SK-N-MC (cell line): Measurements from ENCODE around the gene ZNF555.
"Not testable (repeated sequence)": the region's sequence is repeated elsewhere in the genome, so short reads cannot be mapped to it uniquely, and the experiment has no call there.

Source experiments
- DNase-seq: peaks from one replicate; pipeline ENCODE4 v3.0.0-alpha.2; 2011; ENCODE audit warnings: low read depth, low spot score
- H3K27ac ChIP-seq: fragments of 200-600 bp; sonication (generic); 2 replicates; pipeline ENCODE4 v1.5.1; 2016; ENCODE audit warnings: mixed run types
- H3K36me3 ChIP-seq: fragments of 200-600 bp; sonication (generic); 2 replicates; pipeline ENCODE4 v1.6.1; 2017; ENCODE audit warnings: antibody characterized with exemption, low read length, mixed read lengths; ENCODE audit not compliant: insufficient read depth
- H3K4me3 ChIP-seq: fragments of 200-600 bp; sonication (generic); 2 replicates; pipeline ENCODE4 v1.5.1; 2016
- H3K9ac ChIP-seq: fragments of 200-600 bp; sonication (generic); 2 replicates; pipeline ENCODE4 v1.8.0; 2017; ENCODE audit warnings: mixed run types, mixed read lengths; ENCODE audit not compliant: insufficient read length
- H3K9me3 ChIP-seq: fragments of 200-600 bp; sonication (generic); 2 replicates; pipeline ENCODE4 v1.6.1; 2017; ENCODE audit warnings: low read depth, mild to moderate bottlenecking, antibody characterized with exemption, low read length, moderate library complexity, mixed read lengths
- EZH2 ChIP-seq: fragments of 200-600 bp; sonication (generic); IDR thresholded peaks from one replicate; pipeline ENCODE4 v1.6.1; 2017; ENCODE audit warnings: antibody characterized with exemption
- FOXP2 ChIP-seq: optimal IDR thresholded peaks from 2 replicates; pipeline ENCODE3; 2011; ENCODE audit warnings: mild to moderate bottlenecking, moderate library complexity; ENCODE audit not compliant: insufficient read depth; ENCODE audit errors: extremely low read length, control extremely low read depth
- POLR2AphosphoS5 ChIP-seq: IDR thresholded peaks from 2 replicates; pipeline ENCODE4 v1.6.1; 2012; ENCODE audit warnings: mild to moderate bottlenecking, low read depth, low read length, borderline replicate concordance

Gene ZNF555

GRCh38 chr19:2840794-2841791 is at the start of gene ZNF555:
ZNF555 (plus strand) TSS chr19:2841475; CDS start chr19:2841573, 98 bp downstream.
- H3K9me3 ChIP-seq: peaks cover 9% of the 10 kb centered on the region; the same call in 1 of the 2 replicates
- peak within 1 kb of the TSS; percentile 88 for H3K9ac ChIP-seq
- peak within 1 kb of the TSS; percentile 88 for H3K4me3 ChIP-seq
- peaks cover 7% of the 10 kb centered on the region; the same call in 1 of the 2 replicates for H3K36me3 ChIP-seq
- H3K27ac ChIP-seq: peak within 1 kb of the TSS; percentile 92
- DNase-seq: peak; percentile 94
- TF ChIP-seq POLR2AphosphoS5 (peak; percentile 76; the same call in 1 of the 2 replicates), FOXP2 (no peak)

- TF ChIP-seq EZH2 (no peak), POLR2AphosphoS5 (no peak), FOXP2 (no peak)
- H3K4me3 ChIP-seq: no peak overlapping the region
- H3K27ac ChIP-seq: no peak overlapping the region
- H3K9ac ChIP-seq: no peak overlapping the region
- peaks cover 59% of the 10 kb centered on the region; the same call in 1 of the 2 replicates for H3K36me3 ChIP-seq
- no peak for DNase-seq
- H3K9me3 ChIP-seq: no peaks in the 10 kb centered on the region
Measured at GRCh38 chr19:2791876-2792275, 49.4 kb upstream of the ZNF555 start.

GRCh38 chr19:2792666-2793065 is 48.6 kb upstream of the ZNF555 start:
- H3K4me3 ChIP-seq, H3K9me3 ChIP-seq, H3K9ac ChIP-seq, DNase-seq, H3K27ac ChIP-seq: not testable (repeated sequence)
- peaks cover 60% of the 10 kb centered on the region; the same call in 1 of the 2 replicates for H3K36me3 ChIP-seq

- DNase-seq: no peak
Measured at GRCh38 chr19:2793126-2793525, 48.1 kb upstream of the ZNF555 start.

DNA sequence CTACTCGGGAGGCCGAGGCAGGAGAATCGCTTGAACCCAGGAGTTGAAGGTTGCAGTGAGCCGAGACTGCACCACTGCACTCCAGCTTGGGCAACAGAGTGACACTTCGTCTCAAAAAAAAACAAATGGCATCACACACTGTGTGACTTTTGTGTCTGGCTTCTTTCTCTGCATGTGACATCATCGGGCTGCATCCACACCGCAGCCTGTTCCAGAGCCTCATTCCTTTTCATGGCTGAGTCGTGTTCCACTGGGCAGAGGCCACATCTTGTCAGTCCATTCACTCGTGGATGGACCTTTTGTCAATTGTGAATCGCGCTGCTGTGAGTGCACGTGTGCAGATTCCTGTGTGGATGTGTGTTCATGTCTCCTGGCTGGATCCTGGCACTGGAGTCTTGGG is 47.7 kb upstream of the ZNF555 start:
- Histone ChIP-seq H3K9me3 (no peaks in the 10 kb centered on the region), H3K36me3 (peaks cover 58% of the 10 kb centered on the region; the same call in 1 of the 2 replicates), H3K4me3 (no peak overlapping the region), H3K9ac (no peak overlapping the region), H3K27ac (no peak overlapping the region)
- no peak for DNase-seq
- TF ChIP-seq EZH2: no peak
- no peak for TF ChIP-seq POLR2AphosphoS5
- TF ChIP-seq FOXP2: no peak

More at GRCh38 chr19:2793126-2793525, 48.1 kb upstream of the ZNF555 start:
- no peak overlapping the region for H3K27ac ChIP-seq
- H3K4me3 ChIP-seq: no peak overlapping the region
- peaks cover 55% of the 10 kb centered on the region; the same call in 1 of the 2 replicates for H3K36me3 ChIP-seq
- no peaks in the 10 kb centered on the region for H3K9me3 ChIP-seq
- TF ChIP-seq EZH2: no peak
- no peak for TF ChIP-seq FOXP2
- no peak for TF ChIP-seq POLR2AphosphoS5
- no peak overlapping the region for H3K9ac ChIP-seq

DNA sequence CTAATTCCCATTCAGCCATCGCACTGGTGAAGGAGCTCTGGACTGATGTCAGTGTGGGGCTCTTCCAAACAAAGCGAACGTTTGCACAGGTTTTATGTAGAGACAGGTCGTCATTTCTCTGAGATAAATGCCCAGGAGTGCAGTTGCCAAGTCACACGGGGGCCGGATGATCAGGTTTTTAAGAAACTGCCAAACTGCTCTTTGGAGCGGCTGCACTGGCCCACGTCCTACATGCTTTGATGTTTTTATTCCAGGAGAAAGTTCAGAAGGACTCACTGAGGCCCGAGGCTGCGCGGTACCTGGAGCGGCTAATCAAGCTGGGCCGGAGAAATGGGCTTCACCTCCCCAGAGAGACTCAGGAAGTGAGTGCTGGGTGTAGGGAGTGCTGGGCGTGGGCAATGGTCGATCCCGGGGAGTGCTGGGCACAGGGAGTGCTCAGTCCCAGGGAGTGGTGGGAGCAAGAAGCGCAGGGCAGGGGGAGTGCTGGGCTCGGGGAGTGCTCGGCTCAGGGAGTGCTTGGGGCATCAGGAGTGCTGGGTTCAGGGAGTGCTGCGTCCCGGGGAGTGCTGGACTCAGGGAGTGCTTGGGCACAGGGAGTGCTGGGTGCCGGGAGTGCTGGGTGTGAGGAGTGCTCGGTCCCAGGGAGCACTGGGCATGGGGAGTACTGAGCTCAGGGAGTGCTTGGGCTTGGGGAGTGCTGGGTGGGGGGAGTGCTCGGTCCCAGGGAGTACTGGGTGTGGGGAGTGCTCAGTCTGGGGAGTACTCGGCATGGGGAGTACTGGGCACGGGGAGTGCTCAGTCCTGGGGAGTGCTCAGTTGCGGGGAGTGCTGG is 45.2 kb upstream of the ZNF555 start:
- no peak for DNase-seq
- Histone ChIP-seq H3K9me3 (no peaks in the 10 kb centered on the region), H3K4me3 (no peak overlapping the region), H3K36me3 (peaks cover 69% of the 10 kb centered on the region; the same call in 1 of the 2 replicates), H3K27ac (no peak overlapping the region), H3K9ac (no peak overlapping the region)
- no peak for TF ChIP-seq POLR2AphosphoS5
- no peak for TF ChIP-seq FOXP2
- no peak for TF ChIP-seq EZH2

GRCh38 chr19:2796659-2797266 is 44.5 kb upstream of the ZNF555 start:
- Histone ChIP-seq H3K36me3 (peaks cover 69% of the 10 kb centered on the region; the same call in 1 of the 2 replicates), H3K27ac (no peak overlapping the region), H3K9ac (no peak overlapping the region), H3K4me3 (no peak overlapping the region), H3K9me3 (no peaks in the 10 kb centered on the region)
- no peak for DNase-seq
- TF ChIP-seq POLR2AphosphoS5 (no peak), EZH2 (no peak), FOXP2 (no peak)

GRCh38 chr19:2797280-2797679 is 44.0 kb upstream of the ZNF555 start:
- TF ChIP-seq EZH2 (no peak), POLR2AphosphoS5 (no peak), FOXP2 (no peak)
- DNase-seq: no peak
- no peaks in the 10 kb centered on the region for H3K9me3 ChIP-seq
- no peak overlapping the region for H3K27ac ChIP-seq
- H3K4me3 ChIP-seq: no peak overlapping the region
- H3K9ac ChIP-seq: no peak overlapping the region
- H3K36me3 ChIP-seq: peaks cover 72% of the 10 kb centered on the region; the same call in 1 of the 2 replicates
